HG03139 (cell line): ENCODE measurements around the gene TRAP1.

Source experiments
- ATAC-seq: cut with Tn5 transposase; IDR thresholded peaks from one replicate; pipeline ENCODE4 v1.9.1; 2021; ENCODE audit not compliant: unreplicated experiment

TRAP1 gene

GRCh38 chr16:3717235-3718018 is at the start of gene TRAP1:
TRAP1 (minus strand) TSS chr16:3717524; CDS start chr16:3717508, 16 bp downstream.
- peak; percentile 82 for ATAC-seq

- no peak for ATAC-seq
These were observed 48.9 kb upstream of the TRAP1 start for GRCh38 chr16:3766177-3766576.

- no peak for ATAC-seq
These were observed 47.1 kb upstream of the TRAP1 start for GRCh38 chr16:3764409-3764808.

- ATAC-seq, result no peak
These were observed 44.9 kb upstream of the TRAP1 start for GRCh38 chr16:3762107-3762750.

GRCh38 chr16:3761375-3762106 is 44.2 kb upstream of the TRAP1 start:
- no peak for ATAC-seq

- no peak for ATAC-seq
These were observed 43.2 kb upstream of the TRAP1 start for GRCh38 chr16:3760518-3760917.

- no peak for ATAC-seq
These were observed 42.4 kb upstream of the TRAP1 start for GRCh38 chr16:3759736-3760135.

- no peak for ATAC-seq
These were observed 38.8 kb upstream of the TRAP1 start for GRCh38 chr16:3756113-3756512.

- ATAC-seq, result no peak
These were observed 37.9 kb upstream of the TRAP1 start for GRCh38 chr16:3755249-3755648.

GRCh38 chr16:3754772-3755171 is 37.4 kb upstream of the TRAP1 start:
- no peak for ATAC-seq

- ATAC-seq, result no peak
These were observed 36.9 kb upstream of the TRAP1 start for GRCh38 chr16:3754081-3754703.

- no peak for ATAC-seq
These were observed 35.7 kb upstream of the TRAP1 start for GRCh38 chr16:3752984-3753383.

- no peak for ATAC-seq
These were observed 34.6 kb upstream of the TRAP1 start for GRCh38 chr16:3751878-3752277.

- ATAC-seq, result no peak
These were observed 31.0 kb upstream of the TRAP1 start for GRCh38 chr16:3748307-3748706.

GRCh38 chr16:3745751-3746355 is 28.5 kb upstream of the TRAP1 start:
- no peak for ATAC-seq

GRCh38 chr16:3744018-3744417 is 26.7 kb upstream of the TRAP1 start:
- no peak for ATAC-seq

GRCh38 chr16:3740934-3741333 is 23.6 kb upstream of the TRAP1 start:
- no peak for ATAC-seq

GRCh38 chr16:3740186-3740585 is 22.9 kb upstream of the TRAP1 start:
- no peak for ATAC-seq

- ATAC-seq, result no peak
These were observed 22.3 kb upstream of the TRAP1 start for GRCh38 chr16:3739636-3740035.

- no peak for ATAC-seq
These were observed 21.2 kb upstream of the TRAP1 start for GRCh38 chr16:3738541-3738940.

GRCh38 chr16:3738128-3738527 is 20.8 kb upstream of the TRAP1 start:
- ATAC-seq, result no peak
